PC-3 (cell line): ENCODE measurements around the gene PKIG. TPM values are rescaled to one million over a fixed set of nuclear protein-coding genes. Genes with fewer than 3 reads are reported as not detected.

Source experiments
- ATAC-seq: fragments of 200-7000 bp; cut with Tn5 transposase; 2 replicates; pipeline ENCODE4 v1.9.1; 2020; ENCODE audit warnings: mild to moderate bottlenecking, moderate library complexity
- BruUV-seq: library from RNA; stranded (reverse); fragments of 400-500 nt; replicated peaks from 2 replicates; lab custom pipeline; 2021; lab: Mats Ljungman, UMichigan
- CTCF ChIA-PET: fragments of 300-600 bp; sonication (Branson Sonifier 250); formaldehyde crosslinking; loops from one replicate; lab custom pipeline; 2022; ENCODE audit warnings: antibody characterized with exemption; lab: Charles Lee
- POLR2A ChIA-PET: fragments of 300-600 bp; sonication (Branson Sonifier 250); formaldehyde crosslinking; loops from one replicate; lab custom pipeline; 2022; ENCODE audit warnings: antibody characterized with exemption; ENCODE audit not compliant: unreplicated experiment; lab: Charles Lee
- DNase-seq: peaks from one replicate; pipeline ENCODE4 v3.0.0-alpha.2; 2015
- H2AFZ ChIP-seq: fragments of 300-600 bp; sonication (generic); 2 replicates; pipeline ENCODE4 v1.6.0; 2016; ENCODE audit warnings: antibody characterized with exemption, low read length
- H3F3A ChIP-seq: fragments of 300-600 bp; sonication (generic); one replicate; pipeline ENCODE4 v1.6.0; 2017; ENCODE audit warnings: antibody characterized with exemption, low read length, control low read depth, mild to moderate bottlenecking; ENCODE audit not compliant: unreplicated experiment
- H3K27ac ChIP-seq: fragments of 300-600 bp; sonication (generic); 2 replicates; pipeline ENCODE4 v1.5.1; 2016; ENCODE audit warnings: mild to moderate bottlenecking, low read length
- H3K27me3 ChIP-seq: fragments of 300-600 bp; sonication (generic); 2 replicates; pipeline ENCODE4 v1.6.1; 2016; ENCODE audit warnings: low read length, mixed read lengths
- H3K36me3 ChIP-seq: fragments of 300-600 bp; sonication (generic); 2 replicates; pipeline ENCODE4 v1.6.1; 2016; ENCODE audit warnings: low read depth, mixed run types, low read length, mixed read lengths
- H3K4me1 ChIP-seq: fragments of 300-600 bp; sonication (generic); 2 replicates; pipeline ENCODE4 v1.5.1; 2016; ENCODE audit warnings: low read length; ENCODE audit not compliant: insufficient read depth
- H3K4me2 ChIP-seq: fragments of 300-600 bp; sonication (generic); 2 replicates; pipeline ENCODE4 v1.6.0; 2016; ENCODE audit warnings: low read length
- H3K4me3 ChIP-seq: fragments of 300-600 bp; sonication (generic); 2 replicates; pipeline ENCODE4 v1.5.1; 2016; ENCODE audit warnings: mild to moderate bottlenecking, low read length, mixed read lengths
- H3K79me2 ChIP-seq: fragments of 300-600 bp; sonication (generic); 2 replicates; pipeline ENCODE4 v1.6.1; 2017; ENCODE audit warnings: low read length, mixed read lengths
- H3K9ac ChIP-seq: fragments of 300-600 bp; sonication (generic); 2 replicates; pipeline ENCODE4 v1.6.0; 2016; ENCODE audit warnings: mild to moderate bottlenecking, low read length
- H3K9me2 ChIP-seq: fragments of 300-600 bp; sonication (generic); replicated peaks from 2 replicates; pipeline ENCODE4 v1.6.1; 2016; ENCODE audit warnings: mixed run types, low read length, mixed read lengths
- H3K9me3 ChIP-seq: fragments of 300-600 bp; sonication (generic); 2 replicates; pipeline ENCODE4 v1.6.1; 2016; ENCODE audit warnings: low read length, mixed read lengths
- H4K20me1 ChIP-seq: fragments of 300-600 bp; sonication (generic); 2 replicates; pipeline ENCODE4 v1.6.1; 2016; ENCODE audit warnings: low read length, mixed read lengths
- EZH2 ChIP-seq: fragments of 300-600 bp; sonication (generic); IDR thresholded peaks from one replicate; pipeline ENCODE4 v1.6.1; 2017; ENCODE audit warnings: antibody characterized with exemption, mild to moderate bottlenecking, low read length; ENCODE audit not compliant: unreplicated experiment
- EZH2phosphoT487 ChIP-seq: fragments of 300-600 bp; sonication (generic); IDR thresholded peaks from 2 replicates; pipeline ENCODE4 v1.6.1; 2018; ENCODE audit warnings: mild to moderate bottlenecking, antibody characterized with exemption, low read length, borderline replicate concordance
- intact Hi-C: fragments of 100-400 bp; cut with micrococcal nuclease; formaldehyde crosslinking; loops from 2 replicates; pipeline ENCODE4 v1.9.0; 2023
- total RNA-seq: library from RNA; depleted of rRNA; stranded (reverse); fragments of >200 nt; gene quantifications from 2 replicates; pipeline ENCODE4 v1.2.3, GENCODE V29; 2014
- TF ChIP-seq, protein P1 (sequence below): fragments of 300-600 bp; sonication (generic); conservative IDR thresholded peaks from 2 replicates; pipeline ENCODE4 v1.5.1; 2017; ENCODE audit warnings: antibody characterized with exemption, low read depth, mild to moderate bottlenecking, low read length

PKIG gene
- total RNA-seq, 1 experiment from 2014 or later, result 47.5 TPM

DNA sequence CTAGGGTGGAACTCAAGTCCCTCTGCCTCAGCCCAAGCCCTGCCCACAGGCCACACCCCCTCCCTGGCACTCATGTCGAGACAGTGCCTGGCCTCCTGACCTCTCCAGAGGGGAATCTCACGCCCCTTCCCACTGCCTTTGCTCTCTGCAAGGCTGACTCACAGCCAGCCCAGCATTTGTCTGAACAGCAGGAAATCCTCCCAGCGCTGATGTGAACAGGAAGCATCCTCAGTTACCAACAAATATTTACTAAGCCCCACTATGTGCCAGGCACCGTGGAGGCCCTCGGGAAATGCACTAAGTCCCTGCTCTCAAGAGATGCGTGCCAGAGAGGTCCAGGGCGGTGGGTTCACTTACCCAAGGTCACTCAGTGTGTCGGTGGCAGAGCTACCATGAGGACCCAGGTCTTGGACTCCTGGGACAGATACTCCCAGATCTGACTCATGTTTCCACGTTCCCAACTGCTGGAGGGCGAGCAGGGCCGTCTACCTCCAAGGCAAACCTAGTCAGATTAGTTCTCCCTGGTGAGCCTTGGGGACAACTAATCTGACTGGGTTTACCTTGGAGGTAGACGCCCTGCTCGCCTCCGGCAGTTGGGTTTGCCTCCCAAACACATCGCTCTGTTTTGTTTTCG lies 61.3 kb downstream of the PKIG start:
- no peaks in the 10 kb centered on the region for H3K9me3 ChIP-seq
- H3K9me2 ChIP-seq, result no peaks in the 10 kb centered on the region
- DNase-seq (peak; percentile 80), ATAC-seq (peak; percentile 77)
- no peak overlapping the region for H3K4me3 ChIP-seq
- H3K4me2 ChIP-seq, result peak overlapping the region; percentile 68
- 0 out of 2 replicates have a peak, but pooled peaks cover 3% of the 10 kb centered on the region for H3K79me2 ChIP-seq
- intact Hi-C loops, result no loop called here
- H3K36me3 ChIP-seq, result no peaks in the 10 kb centered on the region
- H3K27ac ChIP-seq, result peak overlapping the region; percentile 88
- H3K4me1 ChIP-seq, result peaks cover 31% of the 10 kb centered on the region
- POLR2A ChIA-PET, result no interaction called here
- CTCF ChIA-PET, result no interaction called here
- H3K27me3 ChIP-seq, result no peaks in the 10 kb centered on the region
- peak overlapping the region; percentile 75 for H2AFZ ChIP-seq
- H3F3A ChIP-seq, result no peaks in the 10 kb centered on the region
- peak overlapping the region; percentile 64 for H3K9ac ChIP-seq
- no TSS peak for BruUV-seq
- no peaks in the 10 kb centered on the region for H4K20me1 ChIP-seq
- TF ChIP-seq, protein P1, sequence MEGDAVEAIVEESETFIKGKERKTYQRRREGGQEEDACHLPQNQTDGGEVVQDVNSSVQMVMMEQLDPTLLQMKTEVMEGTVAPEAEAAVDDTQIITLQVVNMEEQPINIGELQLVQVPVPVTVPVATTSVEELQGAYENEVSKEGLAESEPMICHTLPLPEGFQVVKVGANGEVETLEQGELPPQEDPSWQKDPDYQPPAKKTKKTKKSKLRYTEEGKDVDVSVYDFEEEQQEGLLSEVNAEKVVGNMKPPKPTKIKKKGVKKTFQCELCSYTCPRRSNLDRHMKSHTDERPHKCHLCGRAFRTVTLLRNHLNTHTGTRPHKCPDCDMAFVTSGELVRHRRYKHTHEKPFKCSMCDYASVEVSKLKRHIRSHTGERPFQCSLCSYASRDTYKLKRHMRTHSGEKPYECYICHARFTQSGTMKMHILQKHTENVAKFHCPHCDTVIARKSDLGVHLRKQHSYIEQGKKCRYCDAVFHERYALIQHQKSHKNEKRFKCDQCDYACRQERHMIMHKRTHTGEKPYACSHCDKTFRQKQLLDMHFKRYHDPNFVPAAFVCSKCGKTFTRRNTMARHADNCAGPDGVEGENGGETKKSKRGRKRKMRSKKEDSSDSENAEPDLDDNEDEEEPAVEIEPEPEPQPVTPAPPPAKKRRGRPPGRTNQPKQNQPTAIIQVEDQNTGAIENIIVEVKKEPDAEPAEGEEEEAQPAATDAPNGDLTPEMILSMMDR, result no peak
- TF ChIP-seq EZH2phosphoT487 (no peak), EZH2 (no peak)

DNA sequence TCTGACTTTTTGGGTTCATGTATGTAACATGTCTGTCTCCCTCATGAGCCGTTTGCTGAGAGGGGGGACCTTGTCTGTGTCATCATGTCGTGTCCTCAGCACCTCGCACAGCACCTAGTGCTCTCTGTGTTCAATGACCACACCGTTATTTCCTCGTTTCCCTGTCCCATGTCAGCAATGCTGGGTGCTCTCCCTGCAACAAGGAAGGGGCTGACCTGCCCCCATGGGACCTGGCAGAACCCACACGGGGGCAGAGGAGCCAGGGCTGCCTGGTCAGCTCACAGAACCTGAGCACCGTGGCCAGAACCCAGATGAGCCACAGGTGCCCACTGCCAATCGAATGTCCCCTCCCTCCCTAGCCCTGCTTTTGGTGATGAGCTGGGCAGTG lies 61.8 kb downstream of the PKIG start:
- ATAC-seq (no peak), DNase-seq (no peak)
- H3K9ac ChIP-seq, result peak overlapping the region; percentile 55
- no peaks in the 10 kb centered on the region for H3K9me2 ChIP-seq
- no peaks in the 10 kb centered on the region for H3K36me3 ChIP-seq
- BruUV-seq, result no TSS peak
- H3K4me3 ChIP-seq, result no peak overlapping the region
- no peak overlapping the region for H2AFZ ChIP-seq
- ChIA-PET CTCF (no interaction called here), POLR2A (no interaction called here)
- no peaks in the 10 kb centered on the region for H3F3A ChIP-seq
- H3K4me2 ChIP-seq, result peak overlapping the region; percentile 12
- peak overlapping the region; percentile 88 for H3K27ac ChIP-seq
- no peak for TF ChIP-seq EZH2
- TF ChIP-seq, protein P1, result no peak
- TF ChIP-seq EZH2phosphoT487, result no peak
- H3K9me3 ChIP-seq, result no peaks in the 10 kb centered on the region
- intact Hi-C loops, result no loop called here
- H4K20me1 ChIP-seq, result no peaks in the 10 kb centered on the region
- H3K4me1 ChIP-seq, result peaks cover 31% of the 10 kb centered on the region
- 0 out of 2 replicates have a peak, but pooled peaks cover 3% of the 10 kb centered on the region for H3K79me2 ChIP-seq
- H3K27me3 ChIP-seq, result no peaks in the 10 kb centered on the region

DNA sequence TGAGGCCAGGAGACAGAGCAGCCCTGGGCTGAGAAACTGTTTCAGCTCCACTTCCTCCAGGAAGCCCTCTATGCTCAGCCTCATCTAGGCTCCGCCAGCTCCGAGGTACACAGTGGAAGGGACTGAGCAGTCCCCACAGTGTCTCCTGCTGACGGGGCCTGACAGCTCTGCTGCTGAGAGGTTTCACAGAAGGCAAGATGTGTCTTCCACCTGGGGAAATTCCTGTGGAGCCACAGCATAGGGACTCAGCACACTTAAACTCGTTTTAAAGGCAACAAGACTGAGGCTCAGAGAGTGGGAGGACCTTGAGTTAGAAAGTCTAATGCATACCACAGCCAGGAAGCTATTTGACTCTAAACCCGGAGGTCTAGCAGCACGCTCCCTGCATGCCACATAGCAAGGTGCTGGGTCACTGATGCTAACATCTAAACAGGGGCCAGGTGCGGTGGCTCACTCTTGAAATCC lies 62.3 kb downstream of the PKIG start:
- DNase-seq, result no peak

More for the DNA sequence above, 62.3 kb downstream of the PKIG start:
- H3K36me3 ChIP-seq, result no peaks in the 10 kb centered on the region
- no peaks in the 10 kb centered on the region for H3K27me3 ChIP-seq
- 0 out of 2 replicates have a peak, but pooled peaks cover 3% of the 10 kb centered on the region for H3K79me2 ChIP-seq
- H4K20me1 ChIP-seq, result no peaks in the 10 kb centered on the region
- peak overlapping the region; percentile 88 for H3K27ac ChIP-seq
- ATAC-seq, result no peak
- BruUV-seq, result no TSS peak
- TF ChIP-seq, protein P1, result no peak
- TF ChIP-seq EZH2, result no peak
- no peak for TF ChIP-seq EZH2phosphoT487
- peak overlapping the region; percentile 55 for H3K9ac ChIP-seq
- POLR2A ChIA-PET, result no interaction called here
- no peak overlapping the region for H2AFZ ChIP-seq
- CTCF ChIA-PET, result no interaction called here
- peaks cover 31% of the 10 kb centered on the region for H3K4me1 ChIP-seq
- no peak overlapping the region for H3K4me3 ChIP-seq
- no peaks in the 10 kb centered on the region for H3K9me3 ChIP-seq
- H3K9me2 ChIP-seq, result no peaks in the 10 kb centered on the region
- H3K4me2 ChIP-seq, result no peak overlapping the region; the same call in 1 of the 2 replicates
- H3F3A ChIP-seq, result no peaks in the 10 kb centered on the region
- intact Hi-C loops, result no loop called here
